Measurements from ENCODE around the gene TFF3.

- no peak for TF ChIP-seq CTCF (conservative IDR thresholded peaks at IDR 0.05; ENCODE audit: low read length)
- no peak for TF ChIP-seq EZH2phosphoT487 (IDR thresholded peaks at IDR 0.05; ENCODE audit: borderline replicate concordance, low read depth, low read length)
Measured at GRCh38 chr21:42356650-42357049, 41.4 kb upstream of the TFF3 start.
